GM12865 (cell line): ENCODE measurements around the gene SLC18B1.

Experiments used
- DNase-seq: peaks from one replicate; pipeline ENCODE4 v3.0.0; 2010; ENCODE audit warnings: low read depth
- H3K4me3 ChIP-seq: 2 replicates; pipeline ENCODE4 v1.5.1; 2011; ENCODE audit warnings: mild to moderate bottlenecking, low read depth, low read length, control low read depth
- CTCF ChIP-seq: IDR thresholded peaks from 2 replicates; pipeline ENCODE4 v1.5.1; 2011; ENCODE audit warnings: low read length, control low read depth, low read depth, inconsistent platforms; ENCODE audit not compliant: insufficient read depth; ENCODE audit errors: missing control alignments

SLC18B1 gene

GRCh38 chr6:132719736-132720448, 78.5 kb downstream of the SLC18B1 start:
- no peak for DNase-seq
- no peak for TF ChIP-seq CTCF
- no peak overlapping the region for H3K4me3 ChIP-seq
